NCI-H2171 treated with DMSO at 0.1 percent for 48 hours (cell line): ENCODE results near the gene TLR9.

ENCODE experiments used
- DNase-seq: peaks from one replicate; lab custom pipeline; 2025; lab: John Stamatoyannopoulos, UW

The TLR9 gene

GRCh38 chr3:52216585-52217408 is 8.6 kb downstream of the TLR9 start:
- DNase-seq = no peak

- no peak for DNase-seq
These were observed 10.1 kb downstream of the TLR9 start for GRCh38 chr3:52215351-52215750.

- no peak for DNase-seq
These were observed 11.5 kb downstream of the TLR9 start for GRCh38 chr3:52213901-52214300.

GRCh38 chr3:52213005-52213404 is 12.4 kb downstream of the TLR9 start:
- DNase-seq = no peak

- DNase-seq = no peak
These were observed 14.1 kb downstream of the TLR9 start for GRCh38 chr3:52211268-52211891.

GRCh38 chr3:52210550-52211046 is 14.8 kb downstream of the TLR9 start:
- no peak for DNase-seq

- no peak for DNase-seq
These were observed 15.4 kb downstream of the TLR9 start for GRCh38 chr3:52210037-52210436.

- no peak for DNase-seq
These were observed 16.9 kb downstream of the TLR9 start for GRCh38 chr3:52208556-52208955.

- DNase-seq = no peak
These were observed 19.6 kb downstream of the TLR9 start for GRCh38 chr3:52205727-52206372.

GRCh38 chr3:52204337-52205073 is 20.9 kb downstream of the TLR9 start:
- peak; percentile 78 for DNase-seq

GRCh38 chr3:52203701-52204100 is 21.7 kb downstream of the TLR9 start:
- no peak for DNase-seq

GRCh38 chr3:52202384-52203077 is 22.9 kb downstream of the TLR9 start:
- no peak for DNase-seq

- no peak for DNase-seq
These were observed 24.3 kb downstream of the TLR9 start for GRCh38 chr3:52200981-52201679.

- DNase-seq = no peak
These were observed 26.5 kb downstream of the TLR9 start for GRCh38 chr3:52198643-52199608.

- DNase-seq = peak; percentile 64
These were observed 27.4 kb downstream of the TLR9 start, which contains the start of gene ALAS1 for GRCh38 chr3:52197842-52198625. TSS of gene ALAS1 (plus strand) at chr3:52198160. CDS start at chr3:52199242, 1,082 bp downstream.

- DNase-seq = no peak
These were observed 28.0 kb downstream of the TLR9 start for GRCh38 chr3:52197499-52197841.

- no peak for DNase-seq
These were observed 28.5 kb downstream of the TLR9 start for GRCh38 chr3:52196977-52197376.

GRCh38 chr3:52195823-52196331 is 29.6 kb downstream of the TLR9 start:
- DNase-seq = no peak

GRCh38 chr3:52195291-52195597 is 30.2 kb downstream of the TLR9 start:
- DNase-seq = no peak
